Measurements from ENCODE around the gene LCNL1.

The LCNL1 gene

DNA sequence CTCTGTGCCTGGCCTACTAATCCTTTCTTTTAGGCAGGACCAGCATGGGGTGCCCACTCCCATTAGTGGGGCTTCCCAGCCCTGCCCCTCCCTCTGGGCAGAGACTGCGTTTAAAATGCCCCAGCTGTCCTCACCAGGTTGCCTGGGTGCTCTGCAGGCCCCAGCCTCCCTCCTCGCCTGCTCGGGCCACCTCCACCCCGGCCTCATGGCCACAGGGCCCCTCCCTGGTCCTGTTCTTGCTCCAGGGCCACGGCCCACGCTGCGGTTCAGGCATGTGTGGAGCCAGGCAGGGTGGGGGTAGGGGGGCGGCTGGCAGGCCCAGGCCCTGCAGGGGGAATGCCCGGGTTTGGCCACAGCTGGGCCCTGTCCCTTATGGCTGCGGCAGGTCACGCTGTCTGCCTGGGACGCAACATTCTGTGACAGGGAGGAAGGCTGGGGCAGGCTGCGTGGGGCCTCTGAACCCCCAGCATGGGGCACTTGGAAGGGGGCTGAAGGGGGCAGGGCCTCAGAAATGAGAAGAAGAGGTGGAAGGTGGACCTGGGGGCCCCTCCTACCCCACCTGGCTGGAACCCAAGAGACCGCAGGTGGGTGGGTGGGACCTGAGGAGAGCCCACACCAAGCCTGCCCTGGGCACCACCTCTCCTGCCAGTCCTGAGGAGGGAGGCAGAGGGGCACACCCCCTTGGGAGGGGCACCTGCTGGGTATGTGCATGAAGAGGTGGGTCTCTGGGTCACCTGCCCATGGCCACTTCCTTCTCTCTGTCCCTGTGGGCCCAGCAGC lies 31.1 kb upstream of the LCNL1 start, which contains the start of gene LCN12:
Gene LCN12, plus strand, starts transcription at position 733 of the 780 bp plus-strand sequence. CDS start 55 bp downstream, outside the sequence.
- DNase-seq (ENCODE audit: low spot score): no peak
- TF ChIP-seq CTCF (IDR thresholded peaks at IDR 0.05; ENCODE audit: borderline replicate concordance, control extremely low read depth, extremely low read depth, insufficient read depth, missing control alignments): no peak
- in situ Hi-C loops (cut with MboI; ENCODE audit: low sequenced_read_pairs, unreplicated experiment): no loop called here

GRCh38 chr9:136952321-136952850 lies 30.4 kb upstream of the LCNL1 start:
- no peak for DNase-seq (ENCODE audit: low spot score)
- in situ Hi-C loops (cut with MboI; ENCODE audit: low sequenced_read_pairs, unreplicated experiment): no loop called here
- TF ChIP-seq CTCF (IDR thresholded peaks at IDR 0.05; ENCODE audit: borderline replicate concordance, control extremely low read depth, extremely low read depth, insufficient read depth, missing control alignments): no peak

DNA sequence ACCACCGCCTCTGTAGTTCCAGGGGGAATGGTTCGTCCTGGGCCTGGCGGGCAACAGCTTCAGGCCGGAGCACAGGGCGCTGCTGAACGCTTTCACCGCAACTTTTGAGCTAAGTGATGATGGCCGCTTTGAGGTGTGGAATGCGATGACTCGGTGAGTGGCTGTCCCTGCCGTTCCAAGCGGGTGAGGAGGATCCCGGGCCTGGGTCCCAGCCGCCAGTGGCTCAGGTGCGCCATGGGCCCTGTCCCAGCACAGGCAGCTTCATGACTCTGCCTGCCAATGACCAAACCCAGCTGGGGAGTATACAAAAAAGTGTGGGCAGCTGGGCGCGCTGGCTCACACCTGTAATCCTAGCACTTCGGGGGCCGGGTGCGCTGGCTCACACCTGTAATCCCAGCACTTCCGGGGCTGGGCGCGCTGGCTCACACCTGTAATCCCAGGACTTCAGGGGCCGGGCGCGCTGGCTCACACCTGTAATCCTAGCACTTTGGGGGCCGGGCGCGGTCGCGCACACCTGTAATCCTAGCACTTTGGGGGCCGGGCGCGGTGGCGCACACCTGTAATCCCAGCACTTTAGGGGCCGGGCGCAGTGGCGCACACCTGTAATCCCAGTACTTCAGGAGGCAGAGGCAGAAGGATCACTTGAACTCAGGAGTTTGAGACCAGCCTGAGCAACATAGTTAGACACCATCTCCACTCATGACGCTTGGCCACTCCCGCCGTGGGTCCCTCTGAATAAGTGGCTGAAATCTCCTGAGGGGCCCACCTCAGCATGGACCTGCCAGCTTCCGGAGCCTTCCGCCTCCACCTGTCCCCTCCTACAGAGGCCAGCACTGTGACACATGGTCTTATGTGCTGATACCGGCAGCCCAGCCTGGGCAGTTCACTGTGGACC lies 29.7 kb upstream of the LCNL1 start:
- in situ Hi-C loops (cut with MboI; ENCODE audit: low sequenced_read_pairs, unreplicated experiment): no loop called here
- TF ChIP-seq CTCF (IDR thresholded peaks at IDR 0.05; ENCODE audit: borderline replicate concordance, control extremely low read depth, extremely low read depth, insufficient read depth, missing control alignments): no peak
- no peak for DNase-seq (ENCODE audit: low spot score)

- TF ChIP-seq CTCF (IDR thresholded peaks at IDR 0.05; ENCODE audit: borderline replicate concordance, control extremely low read depth, extremely low read depth, insufficient read depth, missing control alignments): no peak
- DNase-seq (ENCODE audit: low spot score): no peak
- in situ Hi-C loops (cut with MboI; ENCODE audit: low sequenced_read_pairs, unreplicated experiment): no loop called here
Observed at GRCh38 chr9:136953771-136954269, 29.0 kb upstream of the LCNL1 start.

DNA sequence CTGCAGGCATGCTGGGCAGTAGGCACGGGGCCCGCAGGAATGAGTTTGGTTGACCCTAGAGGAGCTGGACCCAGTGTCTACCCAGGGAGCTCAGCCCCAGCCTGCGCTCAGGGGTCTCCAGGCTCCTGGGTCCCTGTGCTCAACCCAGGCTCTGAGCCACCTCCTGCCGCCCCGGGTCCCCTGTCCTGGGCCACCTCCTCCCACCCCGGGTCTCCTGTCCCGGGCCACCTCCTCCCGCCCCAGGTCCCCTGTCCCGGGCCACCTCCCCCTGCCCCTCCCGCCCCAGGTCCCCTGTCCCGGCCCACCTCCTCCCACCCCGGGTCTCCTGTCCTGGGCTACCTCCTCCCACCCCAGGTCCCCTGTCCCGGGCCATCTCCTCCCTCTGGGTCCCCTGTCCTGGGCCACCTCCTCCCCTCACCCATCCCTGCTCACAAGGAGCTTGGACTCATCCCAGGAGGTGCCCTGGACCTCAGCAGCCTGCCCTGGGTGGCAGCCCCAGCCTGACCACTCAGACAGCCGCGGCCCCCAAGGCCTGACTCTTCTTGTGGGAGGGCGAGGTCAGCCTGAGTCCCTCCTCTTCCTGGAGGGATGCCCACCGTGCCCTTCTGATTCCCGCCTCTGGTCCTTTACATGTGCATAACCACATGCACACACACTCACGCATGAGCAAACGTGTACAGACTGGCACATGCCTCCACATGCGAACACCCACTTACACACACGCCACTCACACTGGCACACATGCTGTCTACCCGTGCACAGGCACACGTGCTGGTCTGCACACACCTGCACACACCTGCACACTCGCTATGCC lies 28.3 kb upstream of the LCNL1 start:
- in situ Hi-C loops (cut with MboI; ENCODE audit: low sequenced_read_pairs, unreplicated experiment): no loop called here
- DNase-seq (ENCODE audit: low spot score): no peak
- TF ChIP-seq CTCF (IDR thresholded peaks at IDR 0.05; ENCODE audit: borderline replicate concordance, control extremely low read depth, extremely low read depth, insufficient read depth, missing control alignments): no peak
